GM19239 (cell line): ENCODE results near the gene PUS3.
A peak's percentile ranks its signal among the peaks of the same experiment; 100 is the strongest.
"Not testable (repeated sequence)": the region's sequence is repeated elsewhere in the genome, so short reads cannot be mapped to it uniquely, and the experiment has no call there.

ENCODE experiments used
- DNase-seq: peaks from one replicate; pipeline ENCODE4 v3.0.0; 2011; ENCODE audit warnings: low spot score; ENCODE audit not compliant: insufficient read length
- FAIRE-seq: peaks from 2 replicates; lab custom pipeline; 2011; peaks lifted over from hg19 to GRCh38; lab: Jason Lieb, UNC

The PUS3 gene

DNA sequence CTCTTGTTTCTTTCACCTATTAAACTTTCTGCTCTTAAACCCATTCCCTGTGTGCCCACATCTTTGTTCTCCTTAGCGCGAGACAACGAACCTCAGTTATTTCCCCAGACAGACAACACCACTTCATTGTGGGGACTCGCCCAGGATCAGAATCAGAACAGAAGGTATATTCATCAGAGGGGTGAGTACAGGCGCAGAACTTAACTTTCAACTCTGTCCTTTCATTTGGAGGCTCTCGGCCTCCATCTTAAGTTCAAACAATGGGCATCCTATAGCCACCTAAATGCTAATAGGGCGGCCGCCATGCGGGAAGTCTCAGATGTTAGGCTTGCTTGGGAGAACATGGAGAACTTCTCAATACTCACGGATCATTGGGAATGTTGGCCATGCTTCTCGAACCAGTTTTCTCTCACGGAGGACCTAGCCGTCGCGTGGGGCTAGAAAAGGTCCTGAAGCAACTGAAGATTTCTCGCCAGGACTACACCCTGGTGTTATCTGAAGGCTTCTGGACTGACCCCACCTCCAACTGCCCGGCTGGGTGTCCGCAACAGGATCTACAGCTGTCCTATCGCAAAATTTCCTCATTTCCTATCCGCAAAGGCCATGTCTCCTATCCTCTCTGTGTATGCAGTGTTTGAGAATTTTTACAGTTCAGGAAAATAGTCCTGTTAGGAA is 29.0 kb downstream of the PUS3 start:
- DNase-seq (no peak), FAIRE-seq (no peak)

DNA sequence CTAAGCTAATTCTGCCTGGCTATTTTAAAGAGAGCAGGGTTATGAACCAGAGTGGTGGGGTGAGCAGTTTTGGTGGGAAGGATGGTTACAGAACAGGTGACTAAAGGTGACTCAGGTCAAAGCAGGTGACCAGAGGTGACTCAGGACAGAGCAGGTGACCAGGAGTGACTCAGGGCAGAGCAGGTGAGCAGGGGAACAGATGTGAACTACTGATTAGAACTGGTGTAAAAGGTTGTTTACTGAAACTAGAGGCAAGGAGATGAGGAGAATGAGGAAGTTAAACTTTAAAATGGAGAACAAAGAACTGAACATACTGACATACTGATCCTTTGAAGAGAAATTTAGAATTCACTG is 30.9 kb downstream of the PUS3 start:
- DNase-seq (no peak), FAIRE-seq (no peak)

- DNase-seq (peak; percentile 9), FAIRE-seq (no peak)
Measured at GRCh38 chr11:125871391-125872137, 31.4 kb downstream of the PUS3 start.

DNA sequence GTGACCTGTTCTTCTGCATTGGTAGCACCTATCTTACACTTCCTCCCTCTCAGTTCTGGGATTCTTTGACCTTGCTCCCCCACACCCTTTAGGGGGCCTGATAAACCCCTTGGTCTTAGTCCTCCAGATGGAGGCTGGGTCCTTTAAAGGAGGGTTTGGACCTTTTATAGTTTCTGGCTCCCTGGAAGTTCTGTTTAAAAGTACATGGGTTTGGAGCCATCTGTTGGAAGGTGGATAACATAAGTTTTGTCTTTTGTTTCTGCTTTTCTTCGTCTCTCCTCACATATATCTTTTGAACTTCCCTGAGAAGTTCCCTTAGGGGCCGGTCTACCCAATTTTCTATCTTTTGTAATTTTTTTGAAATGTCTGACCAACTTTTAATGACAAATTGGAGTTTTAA is 33.5 kb downstream of the PUS3 start:
- FAIRE-seq (no peak), DNase-seq (no peak)

- DNase-seq, FAIRE-seq: not testable (repeated sequence)
Measured at GRCh38 chr11:125865354-125865753, 37.7 kb downstream of the PUS3 start.

DNA sequence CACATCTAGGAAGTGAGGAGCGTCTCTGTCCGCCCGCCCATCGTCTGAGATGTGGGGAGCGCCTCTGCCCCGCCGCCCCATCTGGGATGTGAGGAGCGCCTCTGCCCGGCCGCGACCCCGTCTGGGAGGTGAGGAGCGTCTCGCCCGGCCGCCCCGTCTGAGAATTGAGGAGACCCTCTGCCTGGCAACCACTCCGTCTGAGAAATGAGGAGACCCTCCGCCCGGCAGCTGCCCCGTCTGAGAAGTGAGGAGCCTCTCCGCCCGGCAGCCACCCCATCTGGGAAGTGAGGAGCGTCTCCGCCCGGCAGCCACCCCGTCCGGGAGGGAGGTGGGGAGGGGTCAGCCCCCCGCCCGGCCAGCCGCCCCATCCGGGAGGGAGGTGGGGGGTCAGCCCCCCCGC is 40.2 kb downstream of the PUS3 start:
- not testable (repeated sequence) for DNase-seq, FAIRE-seq

DNA sequence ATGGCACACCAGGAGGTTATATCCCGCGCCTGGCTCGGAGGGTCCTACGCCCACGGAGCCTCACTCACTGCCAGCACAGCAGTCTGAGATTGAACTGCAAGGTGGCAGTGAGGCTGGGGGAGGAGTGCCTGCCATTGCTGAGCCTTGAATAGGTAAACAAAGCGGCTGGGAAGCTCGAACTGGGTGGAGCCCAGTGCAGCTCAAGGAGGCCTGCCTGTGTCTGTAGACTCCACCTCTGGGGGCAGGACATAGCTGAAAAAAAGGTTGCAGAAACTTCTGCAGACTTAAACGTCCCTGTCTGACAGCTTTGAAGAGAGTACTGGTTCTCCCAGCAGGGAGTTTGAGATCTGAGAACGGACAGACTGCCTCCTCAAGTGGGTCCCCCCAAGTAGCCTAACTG is 45.3 kb downstream of the PUS3 start:
- DNase-seq, FAIRE-seq: not testable (repeated sequence)

- FAIRE-seq = no peak
Measured at GRCh38 chr11:125846188-125846587, 56.8 kb downstream of the PUS3 start.

More at GRCh38 chr11:125846188-125846587, 56.8 kb downstream of the PUS3 start:
- no peak for DNase-seq
